HCEC 1CT (cell line): ENCODE data around the gene PPP6R2.
"Not testable (repeated sequence)": the region's sequence is repeated elsewhere in the genome, so short reads cannot be mapped to it uniquely, and the experiment has no call there.

Source experiments
- DNase-seq: peaks from one replicate; pipeline ENCODE4 v3.0.0-alpha.2; 2017

The PPP6R2 gene

GRCh38 chr22:50318698-50319411, 24.3 kb upstream of the PPP6R2 start:
- no peak for DNase-seq

GRCh38 chr22:50319503-50319951, 23.6 kb upstream of the PPP6R2 start:
- no peak for DNase-seq

GRCh38 chr22:50320116-50320515, 23.0 kb upstream of the PPP6R2 start:
- DNase-seq = no peak

GRCh38 chr22:50320671-50321325, 22.3 kb upstream of the PPP6R2 start:
- no peak for DNase-seq

- DNase-seq = not testable (repeated sequence)
These were observed 20.6 kb upstream of the PPP6R2 start for GRCh38 chr22:50322382-50323104.

- no peak for DNase-seq
These were observed 19.2 kb upstream of the PPP6R2 start for GRCh38 chr22:50323900-50324299.

- DNase-seq = peak; percentile 41
These were observed 17.5 kb upstream of the PPP6R2 start for GRCh38 chr22:50325444-50326224.

- no peak for DNase-seq
These were observed 16.7 kb upstream of the PPP6R2 start for GRCh38 chr22:50326225-50326955.

GRCh38 chr22:50326956-50327710, 16.0 kb upstream of the PPP6R2 start, which contains the start of gene DENND6B:
DENND6B (minus strand) TSS chr22:50327012; CDS start chr22:50326988, 24 bp downstream.
- DNase-seq = peak; percentile 83

GRCh38 chr22:50327711-50328019, 15.5 kb upstream of the PPP6R2 start:
- no peak for DNase-seq

GRCh38 chr22:50329236-50329635, 13.9 kb upstream of the PPP6R2 start:
- peak; percentile 45 for DNase-seq

- DNase-seq = not testable (repeated sequence)
These were observed 8.7 kb upstream of the PPP6R2 start for GRCh38 chr22:50334433-50334832.

GRCh38 chr22:50337262-50338041, 5.7 kb upstream of the PPP6R2 start:
- DNase-seq = no peak

- DNase-seq = no peak
These were observed 5.0 kb upstream of the PPP6R2 start for GRCh38 chr22:50338042-50338573.

- DNase-seq = no peak
These were observed 4.2 kb upstream of the PPP6R2 start for GRCh38 chr22:50338860-50339462.

GRCh38 chr22:50339945-50340879, 2.9 kb upstream of the PPP6R2 start:
- DNase-seq = no peak

- DNase-seq = peak; percentile 74
These were observed 1.0 kb upstream of the PPP6R2 start for GRCh38 chr22:50341977-50342650.

GRCh38 chr22:50343541-50343935, 411 bp downstream of the PPP6R2 start:
- DNase-seq = no peak
